ENCODE data around the gene PHRF1. TPM values are rescaled to one million over a fixed set of nuclear protein-coding genes. Genes with fewer than 3 reads are reported as not detected.

Gene PHRF1
- total and polyA plus RNA-seq, 2 donors from 2014 or later: 7.5 to 30.9 TPM

DNA sequence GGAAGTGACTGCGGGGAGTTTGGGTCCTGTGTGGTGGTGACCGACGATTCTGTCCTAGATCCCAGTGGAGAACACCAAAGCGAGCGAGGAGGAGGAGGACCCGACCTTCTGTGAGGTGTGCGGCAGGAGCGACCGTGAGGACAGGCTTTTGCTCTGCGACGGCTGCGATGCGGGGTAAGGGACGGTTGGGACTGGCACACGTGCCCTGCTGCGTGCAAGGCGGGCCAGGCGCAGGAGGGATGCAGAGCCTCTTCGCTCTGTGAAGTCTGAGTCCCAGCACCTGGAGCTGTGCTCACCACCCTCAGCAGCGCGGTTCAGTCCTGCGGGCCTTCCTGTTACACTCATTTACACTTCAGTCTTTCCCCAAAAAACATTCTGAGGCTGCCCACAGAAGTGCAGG is 16.2 kb downstream of the PHRF1 start:
- H3K9ac ChIP-seq (ENCODE audit: low read length in 3 of 3): no peak overlapping the region
- H3K27me3 ChIP-seq (ENCODE audit: control insufficient read depth, insufficient read depth, low read length): no peaks in the 10 kb centered on the region
- no peak overlapping the region for H3K27ac ChIP-seq (ENCODE audit: low read depth in 2 of 2, low read length in 2 of 2)
- no peak overlapping the region for H3K4me3 ChIP-seq (ENCODE audit: low read length in 3 of 3)
- TF ChIP-seq, protein P1, sequence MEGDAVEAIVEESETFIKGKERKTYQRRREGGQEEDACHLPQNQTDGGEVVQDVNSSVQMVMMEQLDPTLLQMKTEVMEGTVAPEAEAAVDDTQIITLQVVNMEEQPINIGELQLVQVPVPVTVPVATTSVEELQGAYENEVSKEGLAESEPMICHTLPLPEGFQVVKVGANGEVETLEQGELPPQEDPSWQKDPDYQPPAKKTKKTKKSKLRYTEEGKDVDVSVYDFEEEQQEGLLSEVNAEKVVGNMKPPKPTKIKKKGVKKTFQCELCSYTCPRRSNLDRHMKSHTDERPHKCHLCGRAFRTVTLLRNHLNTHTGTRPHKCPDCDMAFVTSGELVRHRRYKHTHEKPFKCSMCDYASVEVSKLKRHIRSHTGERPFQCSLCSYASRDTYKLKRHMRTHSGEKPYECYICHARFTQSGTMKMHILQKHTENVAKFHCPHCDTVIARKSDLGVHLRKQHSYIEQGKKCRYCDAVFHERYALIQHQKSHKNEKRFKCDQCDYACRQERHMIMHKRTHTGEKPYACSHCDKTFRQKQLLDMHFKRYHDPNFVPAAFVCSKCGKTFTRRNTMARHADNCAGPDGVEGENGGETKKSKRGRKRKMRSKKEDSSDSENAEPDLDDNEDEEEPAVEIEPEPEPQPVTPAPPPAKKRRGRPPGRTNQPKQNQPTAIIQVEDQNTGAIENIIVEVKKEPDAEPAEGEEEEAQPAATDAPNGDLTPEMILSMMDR (IDR thresholded peaks at IDR 0.05; ENCODE audit: borderline replicate concordance, extremely low read depth, insufficient read depth): no peak
- no peaks in the 10 kb centered on the region for H3K9me3 ChIP-seq (ENCODE audit: control insufficient read depth in 2 of 3, insufficient read depth in 1 of 3, low read length in 3 of 3)
- H3K4me1 ChIP-seq (ENCODE audit: control insufficient read depth in 2 of 3, insufficient read depth in 2 of 3, low read depth in 1 of 3, low read length in 3 of 3): no peaks in the 10 kb centered on the region
- no peak for DNase-seq
- FAIRE-seq: no peak
- H3K36me3 ChIP-seq (ENCODE audit: control insufficient read depth in 2 of 3, insufficient read depth in 3 of 3, low read length in 3 of 3): peaks cover 0 to 52% (median 31%) of the 10 kb centered on the region in 3 donors
- intact Hi-C loops (cut with DNase I): no loop called here

DNA sequence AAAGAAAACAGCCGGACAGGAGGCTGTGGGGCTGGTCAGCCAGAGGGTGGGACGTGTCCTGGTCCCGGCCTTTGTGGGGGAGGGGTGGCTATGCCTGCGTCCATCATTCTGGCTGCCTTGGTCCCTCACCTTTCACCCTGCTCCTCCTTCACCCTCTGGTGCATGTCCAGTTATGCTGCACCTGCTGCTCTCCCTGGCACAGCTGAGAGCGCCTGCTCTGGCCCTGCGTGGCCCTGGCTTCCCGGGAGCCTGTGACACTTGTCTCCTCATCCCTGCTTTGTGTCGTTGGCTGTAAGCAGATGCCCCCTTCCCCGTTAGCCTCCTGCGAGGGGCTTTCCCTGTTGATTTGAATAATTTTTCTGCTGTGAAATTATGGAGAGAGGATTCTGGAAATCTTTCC is 16.6 kb downstream of the PHRF1 start:
- H3K9ac ChIP-seq (ENCODE audit: low read length in 3 of 3): no peak overlapping the region
- peaks cover 0 to 49% (median 30%) of the 10 kb centered on the region in 3 donors for H3K36me3 ChIP-seq (ENCODE audit: control insufficient read depth in 2 of 3, insufficient read depth in 3 of 3, low read length in 3 of 3)

DNA sequence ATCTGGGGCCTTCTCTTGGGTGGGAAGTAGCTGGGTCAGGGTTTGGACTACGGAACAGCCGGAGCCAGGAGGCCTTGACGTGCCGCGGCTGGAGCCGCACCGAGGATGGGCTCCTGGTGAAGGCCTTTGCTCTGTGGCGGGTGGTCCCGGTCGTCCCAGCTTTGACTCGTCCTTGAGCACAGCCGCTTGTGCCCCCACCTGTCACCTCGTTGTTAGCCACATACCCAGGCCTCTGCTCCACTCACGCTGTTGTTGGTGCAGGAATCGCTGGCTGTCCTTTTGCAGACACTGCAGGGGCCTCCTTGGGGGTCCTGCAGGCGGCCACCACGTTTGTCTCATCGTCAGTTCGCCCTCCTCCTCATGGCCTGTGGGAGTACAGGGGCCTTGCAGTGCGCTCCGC is 17.1 kb downstream of the PHRF1 start:
- H3K27ac ChIP-seq (ENCODE audit: low read depth in 2 of 2, low read length in 2 of 2): no peak overlapping the region
- no peak overlapping the region for H3K4me3 ChIP-seq (ENCODE audit: low read length in 3 of 3)
- H3K9me3 ChIP-seq (ENCODE audit: control insufficient read depth in 2 of 3, insufficient read depth in 1 of 3, low read length in 3 of 3): no peaks in the 10 kb centered on the region
- FAIRE-seq (no peak), DNase-seq (no peak)
- no peaks in the 10 kb centered on the region for H3K4me1 ChIP-seq (ENCODE audit: control insufficient read depth in 2 of 3, insufficient read depth in 2 of 3, low read depth in 1 of 3, low read length in 3 of 3)
- H3K27me3 ChIP-seq (ENCODE audit: control insufficient read depth, insufficient read depth, low read length): no peaks in the 10 kb centered on the region
- H3K36me3 ChIP-seq (ENCODE audit: control insufficient read depth in 2 of 3, insufficient read depth in 3 of 3, low read length in 3 of 3): peaks cover 0 to 51% (median 30%) of the 10 kb centered on the region in 3 donors
- intact Hi-C loops (cut with DNase I): no loop called here
- no peak overlapping the region for H3K9ac ChIP-seq (ENCODE audit: low read length in 3 of 3)
- TF ChIP-seq, protein P1 (IDR thresholded peaks at IDR 0.05; ENCODE audit: borderline replicate concordance, extremely low read depth, insufficient read depth): no peak

More for the DNA sequence above, 16.6 kb downstream of the PHRF1 start:
- intact Hi-C loops (cut with DNase I): no loop called here
- H3K27ac ChIP-seq (ENCODE audit: low read depth in 2 of 2, low read length in 2 of 2): no peak overlapping the region
- no peak for FAIRE-seq
- H3K4me3 ChIP-seq (ENCODE audit: low read length in 3 of 3): no peak overlapping the region
- H3K9me3 ChIP-seq (ENCODE audit: control insufficient read depth in 2 of 3, insufficient read depth in 1 of 3, low read length in 3 of 3): no peaks in the 10 kb centered on the region
- DNase-seq: no peak
- H3K27me3 ChIP-seq (ENCODE audit: control insufficient read depth, insufficient read depth, low read length): no peaks in the 10 kb centered on the region
- H3K4me1 ChIP-seq (ENCODE audit: control insufficient read depth in 2 of 3, insufficient read depth in 2 of 3, low read depth in 1 of 3, low read length in 3 of 3): no peaks in the 10 kb centered on the region
- TF ChIP-seq, protein P1 (IDR thresholded peaks at IDR 0.05; ENCODE audit: borderline replicate concordance, extremely low read depth, insufficient read depth): no peak

DNA sequence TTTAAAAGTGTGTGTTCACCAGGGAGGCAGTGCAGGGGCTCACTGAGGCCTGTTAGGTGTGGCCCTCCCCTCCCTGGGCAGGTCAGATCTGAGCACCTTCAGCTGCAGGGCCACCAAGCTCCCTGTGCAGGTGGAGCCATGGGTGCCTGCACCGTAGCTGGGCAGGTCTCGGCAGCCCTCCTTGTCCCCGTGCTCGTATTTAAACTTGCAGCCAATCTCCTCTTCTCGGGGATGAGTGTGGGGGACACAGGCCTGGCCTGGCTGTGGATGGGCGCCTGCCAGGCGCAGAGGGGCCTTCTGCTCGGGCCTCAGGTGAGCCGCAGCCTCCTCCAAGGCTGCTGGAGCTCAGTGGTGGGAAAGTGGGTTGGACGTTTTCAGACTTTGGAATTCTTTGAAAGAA is 19.1 kb downstream of the PHRF1 start:
- Histone ChIP-seq H3K27me3 (ENCODE audit: control insufficient read depth, insufficient read depth, low read length) (no peaks in the 10 kb centered on the region), H3K27ac (ENCODE audit: low read depth in 2 of 2, low read length in 2 of 2) (no peak overlapping the region), H3K4me3 (ENCODE audit: low read length in 3 of 3) (no peak overlapping the region), H3K4me1 (ENCODE audit: control insufficient read depth in 2 of 3, insufficient read depth in 2 of 3, low read depth in 1 of 3, low read length in 3 of 3) (no peaks in the 10 kb centered on the region), H3K9me3 (ENCODE audit: control insufficient read depth in 2 of 3, insufficient read depth in 1 of 3, low read length in 3 of 3) (no peaks in the 10 kb centered on the region), H3K36me3 (ENCODE audit: control insufficient read depth in 2 of 3, insufficient read depth in 3 of 3, low read length in 3 of 3) (peaks cover 0 to 44% (median 25%) of the 10 kb centered on the region in 3 donors), H3K9ac (ENCODE audit: low read length in 3 of 3) (no peak overlapping the region)
- no peak for FAIRE-seq
- intact Hi-C loops (cut with DNase I): no loop called here
- no peak for DNase-seq
- TF ChIP-seq, protein P1 (IDR thresholded peaks at IDR 0.05; ENCODE audit: borderline replicate concordance, extremely low read depth, insufficient read depth): no peak

All from kidney (tissue), 14 donors.